ENCODE results near the gene WHAMM.
A peak's percentile ranks its signal among the peaks of the same experiment; 100 is the strongest.
"Not testable (repeated sequence)": the region's sequence is repeated elsewhere in the genome, so short reads cannot be mapped to it uniquely, and the experiment has no call there.

WHAMM gene

GRCh38 chr15:82803793-82804574 is 5.4 kb upstream of the WHAMM start:
- DNase-seq: no peak

GRCh38 chr15:82804575-82804949 is 4.9 kb upstream of the WHAMM start:
- no peak for DNase-seq

GRCh38 chr15:82805994-82806406 is 3.4 kb upstream of the WHAMM start, which contains the start of gene FSD2:
Gene FSD2, minus strand, starts transcription at chr15:82806069. Its CDS starts 18,679 bp downstream, at chr15:82787390.
- DNase-seq: peak; percentile 41

GRCh38 chr15:82807920-82808633 is 1.4 kb upstream of the WHAMM start:
- DNase-seq: no peak

- DNase-seq: no peak
These were observed 790 bp upstream of the WHAMM start for GRCh38 chr15:82808634-82809041.

GRCh38 chr15:82810061-82810889 is 847 bp downstream of the WHAMM start:
- DNase-seq: no peak

GRCh38 chr15:82810890-82811426 is 1.5 kb downstream of the WHAMM start:
- DNase-seq: no peak

- no peak for DNase-seq
These were observed 3.6 kb downstream of the WHAMM start for GRCh38 chr15:82812994-82813393.

- DNase-seq: no peak
These were observed 10.7 kb downstream of the WHAMM start for GRCh38 chr15:82820128-82820527.

- DNase-seq: not testable (repeated sequence)
These were observed 12.0 kb downstream of the WHAMM start for GRCh38 chr15:82821396-82821795.

GRCh38 chr15:82821851-82822250 is 12.4 kb downstream of the WHAMM start:
- not testable (repeated sequence) for DNase-seq

GRCh38 chr15:82823049-82823448 is 13.6 kb downstream of the WHAMM start:
- DNase-seq: no peak

GRCh38 chr15:82828075-82828474 is 18.6 kb downstream of the WHAMM start:
- DNase-seq: no peak

GRCh38 chr15:82829234-82829633 is 19.8 kb downstream of the WHAMM start:
- DNase-seq: no peak

GRCh38 chr15:82830427-82831173 is 21.2 kb downstream of the WHAMM start:
- DNase-seq: no peak

GRCh38 chr15:82831894-82832600 is 22.6 kb downstream of the WHAMM start:
- DNase-seq: no peak

GRCh38 chr15:82832601-82833361 is 23.4 kb downstream of the WHAMM start:
- no peak for DNase-seq

GRCh38 chr15:82833362-82833682 is 23.9 kb downstream of the WHAMM start:
- no peak for DNase-seq

- no peak for DNase-seq
These were observed 26.0 kb downstream of the WHAMM start for GRCh38 chr15:82835391-82835917.

GRCh38 chr15:82838096-82838735 is 28.8 kb downstream of the WHAMM start:
- no peak for DNase-seq
